Measurements from ENCODE around the gene PGBD5. TPM values are rescaled to one million over a fixed set of nuclear protein-coding genes. Genes with fewer than 3 reads are reported as not detected.

Gene PGBD5
- total and polyA plus RNA-seq, 2 of the 13 experiments (the other 11 are each of a cell fraction or from before 2014, with no cell fraction given): 0.04 to 0.13 TPM

GRCh38 chr1:230459465-230459864 is 33.3 kb upstream of the PGBD5 start:
- H3K9me3 ChIP-seq (ENCODE audit: low read length): no peaks in the 10 kb centered on the region
- in situ Hi-C loops (cut with HindIII; ENCODE audit: extremely low pct_ligation_motif_present, low pct_unique_long_range_greater_than_20kb) (no loop called here), intact Hi-C loops (cut with micrococcal nuclease; ENCODE audit: unreplicated experiment) (no loop called here)
- ATAC-seq (no peak), FAIRE-seq (no peak), DNase-seq (ENCODE audit: low spot score) (no peak)
- ChIA-PET POLR2A (no interaction called here), CTCF (ENCODE audit: low intra/inter-chr PET ratio, low total read pairs) (no interaction called here)
- WGBS (ENCODE audit: low lambda C conversion rate): under 1% methylated on average over 5 of the region's 5 CpGs
- H3K4me1 ChIP-seq (ENCODE audit: insufficient read depth, low read length): no peaks in the 10 kb centered on the region
- H3K27ac ChIP-seq (ENCODE audit: extremely low read length, insufficient read depth, low read length): no peak overlapping the region
- no peak overlapping the region for H2AFZ ChIP-seq (ENCODE audit: low read length)
- H3K27me3 ChIP-seq (ENCODE audit: control insufficient read depth in 1 of 2, insufficient read depth in 2 of 2, low read length in 2 of 2): peaks cover 0 to 3% of the 10 kb centered on the region in 2 experiments; a peak in 1 of 5 replicates
- no peak overlapping the region for H3K9ac ChIP-seq (ENCODE audit: insufficient read depth, low read depth, low read length)
- no peak overlapping the region for H3K4me2 ChIP-seq (ENCODE audit: low read depth, low read length)
- no peaks in the 10 kb centered on the region for H3K79me2 ChIP-seq (ENCODE audit: insufficient read depth, low read length)
- no peaks in the 10 kb centered on the region for H4K20me1 ChIP-seq (ENCODE audit: insufficient read depth, low read length)
- H3K36me3 ChIP-seq (replicated peaks in 1 of 2; ENCODE audit: control insufficient read depth in 1 of 2, insufficient read depth in 2 of 2, low read length in 2 of 2): no peaks in the 10 kb centered on the region
- no peak overlapping the region for H3K4me3 ChIP-seq (replicated peaks in 1 of 3; ENCODE audit: insufficient read depth in 1 of 3, low read depth in 2 of 3, low read length in 3 of 3)
- BruUV-seq (replicated peaks): no TSS peak
- no peak for TF ChIP-seq ZNF33A (CRISPR knock-in tag; IDR thresholded peaks at IDR 0.05; ENCODE audit: borderline replicate concordance)

DNA sequence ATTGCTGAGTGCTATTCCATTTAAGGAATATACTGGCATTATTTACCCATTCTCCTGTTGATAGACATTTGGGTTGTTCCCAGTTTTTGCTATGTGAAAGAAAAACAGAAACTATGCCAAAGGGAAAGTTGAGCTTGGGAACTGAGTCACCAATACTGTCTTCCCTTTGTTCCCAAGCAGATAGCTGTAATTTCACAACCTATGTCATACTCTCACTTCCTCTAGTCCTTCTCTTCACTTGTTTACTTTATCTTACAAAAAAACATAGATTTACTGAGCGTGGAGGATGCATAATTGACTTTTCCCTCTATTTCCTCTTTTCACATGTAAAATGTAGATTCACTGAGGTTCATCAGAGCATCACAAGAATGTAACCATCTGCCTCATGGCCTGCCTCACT is 32.4 kb upstream of the PGBD5 start:
- no TSS peak for BruUV-seq (replicated peaks)
- Histone ChIP-seq H3K27me3 (ENCODE audit: control insufficient read depth in 1 of 2, insufficient read depth in 2 of 2, low read length in 2 of 2) (peaks cover 0 to 3% of the 10 kb centered on the region in 2 experiments; a peak in 1 of 5 replicates), H4K20me1 (ENCODE audit: insufficient read depth, low read length) (no peaks in the 10 kb centered on the region), H3K9ac (ENCODE audit: insufficient read depth, low read depth, low read length) (no peak overlapping the region), H3K4me3 (replicated peaks in 1 of 3; ENCODE audit: insufficient read depth in 1 of 3, low read depth in 2 of 3, low read length in 3 of 3) (no peak overlapping the region), H2AFZ (ENCODE audit: low read length) (no peak overlapping the region), H3K27ac (ENCODE audit: extremely low read length, insufficient read depth, low read length) (no peak overlapping the region), H3K4me1 (ENCODE audit: insufficient read depth, low read length) (no peaks in the 10 kb centered on the region), H3K79me2 (ENCODE audit: insufficient read depth, low read length) (no peaks in the 10 kb centered on the region), H3K9me3 (ENCODE audit: low read length) (no peaks in the 10 kb centered on the region), H3K4me2 (ENCODE audit: low read depth, low read length) (no peak overlapping the region), H3K36me3 (replicated peaks in 1 of 2; ENCODE audit: control insufficient read depth in 1 of 2, insufficient read depth in 2 of 2, low read length in 2 of 2) (no peaks in the 10 kb centered on the region)
- ATAC-seq (no peak), FAIRE-seq (no peak), DNase-seq (ENCODE audit: low spot score) (no peak)
- 0% methylated on average over 1 of the region's 1 CpG for WGBS (ENCODE audit: low lambda C conversion rate)
- TF ChIP-seq ZNF883 (CRISPR knock-in tag; IDR thresholded peaks at IDR 0.05; ENCODE audit: not compliant biosample characterization): no peak
- TF ChIP-seq ATF7-NPFF (CRISPR knock-in tag; IDR thresholded peaks at IDR 0.05; ENCODE audit: low read depth): no peak
- 0 out of 2 replicates have a peak, but pooled peaks have one; percentile 50 for TF ChIP-seq ZNF232 (CRISPR knock-in tag; IDR thresholded peaks at IDR 0.05; ENCODE audit: borderline replicate concordance)
- no peak for TF ChIP-seq HMG20A (CRISPR knock-in tag; IDR thresholded peaks at IDR 0.05; ENCODE audit: borderline replicate concordance)
- TF ChIP-seq CBX5 (CRISPR knock-in tag; IDR thresholded peaks at IDR 0.05; ENCODE audit: borderline replicate concordance): no peak
- TF ChIP-seq ZC3H4 (CRISPR knock-in tag; IDR thresholded peaks at IDR 0.05; ENCODE audit: borderline replicate concordance): no peak
- no peak for TF ChIP-seq ZNF768 (CRISPR knock-in tag; IDR thresholded peaks at IDR 0.05)
- no peak for TF ChIP-seq NONO (IDR thresholded peaks at IDR 0.05)
- TF ChIP-seq NONO (CRISPR knock-in tag; conservative IDR thresholded peaks at IDR 0.05): no peak
- TF ChIP-seq MEF2D (CRISPR knock-in tag; IDR thresholded peaks at IDR 0.05): no peak
- POLR2A ChIA-PET: no interaction called here
- in situ Hi-C loops (cut with HindIII; ENCODE audit: extremely low pct_ligation_motif_present, low pct_unique_long_range_greater_than_20kb): no loop called here
- CTCF ChIA-PET (ENCODE audit: low intra/inter-chr PET ratio, low total read pairs): no interaction called here
- intact Hi-C loops (cut with micrococcal nuclease; ENCODE audit: unreplicated experiment): no loop called here
